GM18951 (cell line): ENCODE results near the gene FZD8.

Source experiments
- POLR2A ChIP-seq: IDR thresholded peaks from 4 replicates; pipeline ENCODE4 v1.6.1; 2011; ENCODE audit warnings: mild to moderate bottlenecking; ENCODE audit not compliant: insufficient read length, insufficient read depth; ENCODE audit errors: extremely low read depth
- in situ Hi-C: fragments of 300-500 bp; cut with MboI; formaldehyde crosslinking; loops from one replicate; pipeline ENCODE4 v1.12.0; 2022; ENCODE audit warnings: low sequenced_read_pairs, mixed read lengths, inconsistent platforms; ENCODE audit not compliant: unreplicated experiment

FZD8 gene

GRCh38 chr10:35659456-35659855, 17.4 kb upstream of the FZD8 start:
- in situ Hi-C loops = no loop called here
- TF ChIP-seq POLR2A = no peak

DNA sequence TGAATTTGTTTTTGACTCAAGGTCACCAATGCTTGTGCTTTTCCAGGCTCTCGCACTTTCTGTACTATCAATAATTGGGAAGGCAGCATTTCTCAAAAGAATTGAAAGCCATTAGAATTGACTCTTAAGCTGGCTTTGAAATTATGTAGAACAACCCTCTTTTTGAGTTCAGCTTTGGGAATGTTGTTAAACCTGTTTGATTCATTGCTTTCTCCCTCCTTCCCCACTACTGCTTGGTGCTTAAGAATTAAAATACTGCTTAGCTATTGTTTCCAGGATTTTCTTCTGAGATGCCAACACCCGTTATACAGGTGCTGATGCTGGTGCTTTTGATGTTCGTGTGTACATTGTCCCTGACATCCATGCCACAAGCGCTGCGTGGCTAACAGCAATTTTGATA, 15.5 kb upstream of the FZD8 start:
- no peak for TF ChIP-seq POLR2A
- in situ Hi-C loops = no loop called here

GRCh38 chr10:35652824-35653223, 10.7 kb upstream of the FZD8 start:
- in situ Hi-C loops = no loop called here
- no peak for TF ChIP-seq POLR2A

DNA sequence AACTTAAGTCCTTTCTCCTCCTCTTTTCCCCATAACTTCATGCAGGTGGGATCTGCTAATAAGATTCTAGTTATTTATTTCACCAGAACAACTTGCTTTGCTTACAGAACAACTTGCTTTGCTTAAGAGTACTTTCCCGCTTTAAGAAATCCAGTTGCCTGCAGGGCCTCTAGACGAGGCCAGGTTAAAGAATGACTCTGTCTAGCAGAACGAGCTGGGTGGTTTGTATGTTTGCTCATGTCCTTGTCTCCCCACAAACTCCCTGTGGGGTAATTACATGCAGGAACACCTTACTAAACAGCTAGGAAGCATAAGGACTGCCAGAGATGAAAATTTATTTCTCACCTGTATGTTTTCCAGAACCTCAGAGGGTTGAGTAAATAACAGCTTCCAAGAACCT, 8.8 kb upstream of the FZD8 start:
- no peak for TF ChIP-seq POLR2A
- in situ Hi-C loops = no loop called here

DNA sequence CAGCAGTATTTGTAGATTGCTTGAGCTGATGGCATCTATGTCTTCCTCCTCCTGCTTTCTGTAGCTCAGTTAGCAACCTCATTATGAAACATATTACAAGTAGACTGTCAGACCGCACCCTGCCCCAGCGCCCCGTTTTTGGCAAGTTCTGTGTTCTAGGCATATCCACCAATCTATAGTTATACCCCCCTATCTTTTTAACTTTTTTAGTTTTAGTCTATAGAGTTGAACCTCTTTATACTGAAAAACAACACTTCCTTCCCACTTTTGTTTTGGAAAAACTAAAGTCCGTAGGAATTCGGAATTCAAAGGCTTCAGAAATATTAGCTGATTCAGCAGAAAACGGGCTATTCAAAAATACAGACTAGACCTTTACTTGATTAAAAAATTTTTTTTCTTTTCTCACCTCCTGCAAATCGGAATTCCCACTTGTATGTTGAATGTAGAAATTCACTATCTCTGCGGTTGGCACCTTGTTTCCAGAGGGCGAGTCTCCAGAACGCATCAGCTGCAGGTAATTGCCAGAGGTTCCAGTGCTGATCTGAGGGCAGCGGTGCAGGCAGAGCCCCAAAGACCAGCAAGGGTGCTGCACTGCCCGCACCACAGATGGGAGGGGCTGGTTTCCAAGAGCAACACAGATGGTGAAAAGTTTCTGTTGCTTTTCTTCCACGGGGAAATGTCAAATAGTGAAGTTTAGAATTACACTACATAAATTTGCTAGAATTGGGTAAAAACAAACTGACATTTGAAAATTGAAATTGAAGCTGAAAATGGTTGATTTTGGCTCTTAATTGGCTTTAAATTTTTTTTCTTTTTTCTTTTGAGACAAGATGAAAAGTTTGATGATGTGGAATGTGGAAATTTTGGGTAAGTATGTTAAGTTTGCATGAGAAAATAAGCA, 2.2 kb upstream of the FZD8 start:
- in situ Hi-C loops = no loop called here
- TF ChIP-seq POLR2A = no peak

DNA sequence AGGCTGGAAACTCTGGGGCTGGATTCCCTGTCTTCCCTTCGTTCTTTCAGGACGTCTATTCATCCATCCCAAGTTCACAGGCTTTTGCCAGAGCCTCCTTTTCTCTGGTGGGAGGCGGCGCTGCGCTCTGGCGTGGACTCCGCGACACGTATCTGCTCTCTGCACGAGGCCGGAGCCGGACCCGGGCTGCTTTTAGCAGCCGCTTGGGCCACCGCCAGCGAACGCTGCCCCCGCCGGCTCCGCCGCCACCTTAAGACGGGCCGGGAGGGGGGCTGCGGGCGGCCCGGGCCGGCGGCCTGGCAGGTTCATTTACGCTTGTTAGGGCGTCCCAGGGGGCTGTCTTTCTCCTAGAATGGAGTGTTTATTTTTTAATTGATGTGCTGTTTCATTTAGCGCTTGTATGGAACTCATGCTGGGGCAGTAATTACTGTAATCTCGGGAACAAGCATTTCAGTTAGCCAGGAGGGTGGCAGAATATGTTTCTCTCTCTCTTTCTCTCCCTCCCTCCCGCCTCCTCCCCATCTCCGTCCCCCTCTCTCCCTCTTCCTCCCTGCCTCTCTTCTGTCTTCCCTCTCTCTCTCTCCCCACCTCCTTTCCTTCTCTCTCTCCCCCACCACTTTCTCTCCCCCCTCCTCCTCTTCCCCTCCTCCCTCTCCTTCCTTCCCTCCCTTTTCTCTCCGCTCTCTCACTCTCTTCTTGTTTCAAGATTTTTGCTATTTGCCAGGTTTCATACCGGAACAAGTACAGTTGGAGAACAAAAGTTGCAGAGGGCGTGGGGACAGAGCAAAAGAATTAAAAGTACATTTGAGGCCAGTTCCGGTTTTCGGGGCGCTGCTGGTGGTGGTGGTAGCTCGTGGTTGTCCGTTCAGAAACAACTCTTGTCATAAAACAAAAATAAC, 1.3 kb upstream of the FZD8 start:
- in situ Hi-C loops = no loop called here
- TF ChIP-seq POLR2A = no peak

DNA sequence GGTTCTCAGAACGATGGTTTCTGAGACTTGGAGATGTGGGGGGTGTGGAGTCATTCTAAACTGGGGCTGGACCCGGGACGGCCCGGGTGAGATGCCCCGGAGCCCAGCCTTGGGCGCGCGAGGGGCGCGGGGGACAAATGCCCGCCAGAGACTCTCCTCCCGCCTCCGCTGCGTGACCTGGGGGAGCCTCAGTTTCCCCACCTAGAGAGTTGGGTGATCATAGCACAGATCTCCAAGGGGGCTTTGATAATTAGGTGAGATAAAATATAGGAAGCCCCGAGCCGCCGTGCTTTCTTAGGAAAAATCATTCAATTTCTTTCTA, 658 bp upstream of the FZD8 start:
- no peak for TF ChIP-seq POLR2A
- in situ Hi-C loops = no loop called here

DNA sequence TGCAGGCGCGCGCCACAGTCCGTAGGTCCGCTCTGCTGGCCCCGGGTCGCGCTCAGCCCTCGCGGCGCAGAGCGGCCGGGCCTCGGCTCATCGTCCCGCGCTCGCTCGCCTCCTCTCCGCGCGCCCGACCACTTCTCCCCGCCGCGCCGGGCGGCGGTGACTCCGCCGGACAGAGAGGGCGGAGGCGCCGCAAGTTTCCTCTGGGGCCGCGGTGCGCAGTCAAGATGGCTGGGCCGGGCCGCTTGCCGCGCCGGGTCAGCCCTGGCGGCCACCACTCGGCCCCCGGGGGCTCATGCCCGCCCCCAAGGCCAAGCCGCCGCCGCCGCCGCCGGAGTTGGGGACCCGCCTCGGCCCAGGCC, 441 bp downstream of the FZD8 start:
- TF ChIP-seq POLR2A = no peak
- in situ Hi-C loops = no loop called here

GRCh38 chr10:35640951-35641675, 983 bp downstream of the FZD8 start:
- no peak for TF ChIP-seq POLR2A
- in situ Hi-C loops = no loop called here

- TF ChIP-seq POLR2A = no peak
- in situ Hi-C loops = no loop called here
Observed at GRCh38 chr10:35640474-35640873, 1.6 kb downstream of the FZD8 start.

DNA sequence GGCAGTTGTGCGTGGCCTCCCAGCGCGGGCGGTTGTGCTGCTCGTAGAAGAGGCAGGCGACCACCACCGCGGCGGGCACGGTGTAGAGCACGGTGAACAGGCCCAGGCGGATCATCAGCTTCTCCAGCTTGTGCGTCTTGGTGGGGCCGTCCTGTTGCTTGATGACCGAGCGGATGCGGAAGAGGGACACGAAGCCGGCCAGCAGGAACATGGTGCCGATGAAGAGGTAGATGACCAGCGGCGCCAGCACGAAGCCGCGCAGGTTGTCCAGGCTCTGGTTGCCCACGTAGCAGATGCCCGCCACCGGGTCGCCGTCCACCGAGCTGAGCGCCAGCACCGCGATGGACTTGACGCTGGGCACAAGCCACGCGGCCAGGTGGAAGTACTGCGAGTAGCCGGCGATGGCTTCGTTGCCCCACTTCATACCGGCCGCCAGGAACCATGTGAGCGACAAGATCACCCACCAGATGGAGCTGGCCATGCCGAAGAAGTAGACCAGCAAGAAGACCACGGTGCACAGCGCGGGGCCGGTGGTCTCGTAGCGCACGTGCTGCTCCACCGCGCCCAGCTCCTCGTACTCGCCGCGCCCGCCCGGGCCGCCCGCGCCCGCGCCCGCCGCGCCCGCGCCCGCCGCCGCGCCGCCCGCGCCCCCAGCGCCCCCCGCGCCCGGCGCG, 2.2 kb downstream of the FZD8 start:
- in situ Hi-C loops = loop anchor here (10.0 kb wide), 1 partner anchor 1245 kb away; no protein-coding TSS in a partner anchor
- TF ChIP-seq POLR2A = no peak

- in situ Hi-C loops = loop anchor here (10.0 kb wide), 1 partner anchor 1246 kb away; no protein-coding TSS in a partner anchor
Observed at GRCh38 chr10:35639021-35639727, 2.9 kb downstream of the FZD8 start.

More at GRCh38 chr10:35639021-35639727, 2.9 kb downstream of the FZD8 start:
- no peak for TF ChIP-seq POLR2A
